ENCODE measurements around the gene PAM. TPM values are rescaled to one million over a fixed set of nuclear protein-coding genes. Genes with fewer than 3 reads are reported as not detected.

PAM gene
- total and polyA plus RNA-seq, 4 donors = 8.2 to 27.5 (median 13.7) TPM

- Histone ChIP-seq H3K4me3 (ENCODE audit: low read depth in 1 of 3, low read length in 3 of 3) (no peak overlapping the region), H3K27me3 (ENCODE audit: control insufficient read depth in 4 of 4, insufficient read depth in 4 of 4, low read length in 3 of 4) (no peaks in the 10 kb centered on the region), H3K4me1 (ENCODE audit: control insufficient read depth in 4 of 4, insufficient read depth in 4 of 4, low read length in 3 of 4) (no peaks in the 10 kb centered on the region), H3K27ac (ENCODE audit: low read depth in 1 of 2, low read length in 2 of 2) (no peak overlapping the region), H3K9me3 (ENCODE audit: control insufficient read depth in 4 of 4, low read length in 3 of 4) (no peaks in the 10 kb centered on the region), H3K9ac (ENCODE audit: low read depth in 1 of 2, low read length in 2 of 2) (no peak overlapping the region), H3K36me3 (ENCODE audit: control insufficient read depth in 4 of 4, insufficient read depth in 3 of 4, low read depth in 1 of 4, low read length in 3 of 4) (no peaks in the 10 kb centered on the region)
- TF ChIP-seq RAD21 (IDR thresholded peaks at IDR 0.05) (no peak), ZBTB33 (IDR thresholded peaks at IDR 0.05) (no peak), CTCF (IDR thresholded peaks at IDR 0.05; ENCODE audit: low read depth, low read length, missing input control) (no peak), FOXA2 (IDR thresholded peaks at IDR 0.05) (no peak), SP1 (IDR thresholded peaks at IDR 0.05) (no peak), NR2F2 (IDR thresholded peaks at IDR 0.05) (no peak), HNF4A (conservative IDR thresholded peaks at IDR 0.05) (no peak), MAX (IDR thresholded peaks at IDR 0.05) (no peak), TAF1 (conservative IDR thresholded peaks at IDR 0.05) (no peak), REST (IDR thresholded peaks at IDR 0.05) (no peak), FOXA1 (IDR thresholded peaks at IDR 0.05) (no peak), GABPA (IDR thresholded peaks at IDR 0.05 in 1 of 2, conservative IDR thresholded peaks at IDR 0.05 in 1 of 2) (no peak)
- DNase-seq (ENCODE audit: low spot score) = no peak
- 86% methylated on average over 2 of the region's 2 CpGs for WGBS
Observed at GRCh38 chr5:102835717-102836116, 80.6 kb downstream of the PAM start.

GRCh38 chr5:102841021-102841420 lies 85.9 kb downstream of the PAM start:
- Histone ChIP-seq H3K27ac (ENCODE audit: low read depth in 1 of 2, low read length in 2 of 2) (no peak overlapping the region), H3K27me3 (ENCODE audit: control insufficient read depth in 4 of 4, insufficient read depth in 4 of 4, low read length in 3 of 4) (no peaks in the 10 kb centered on the region), H3K9ac (ENCODE audit: low read depth in 1 of 2, low read length in 2 of 2) (no peak overlapping the region), H3K4me3 (ENCODE audit: low read depth in 1 of 3, low read length in 3 of 3) (no peak overlapping the region), H3K36me3 (ENCODE audit: control insufficient read depth in 4 of 4, insufficient read depth in 3 of 4, low read depth in 1 of 4, low read length in 3 of 4) (no peaks in the 10 kb centered on the region), H3K9me3 (ENCODE audit: control insufficient read depth in 4 of 4, low read length in 3 of 4) (peaks cover 0 to 3% (median 0%) of the 10 kb centered on the region in 4 donors), H3K4me1 (ENCODE audit: control insufficient read depth in 4 of 4, insufficient read depth in 4 of 4, low read length in 3 of 4) (no peaks in the 10 kb centered on the region)
- DNase-seq (ENCODE audit: low spot score) = no peak
- TF ChIP-seq HNF4A (conservative IDR thresholded peaks at IDR 0.05) (no peak), RXRA (IDR thresholded peaks at IDR 0.05) (no peak), CTCF (IDR thresholded peaks at IDR 0.05; ENCODE audit: low read depth, low read length, missing input control) (no peak), NR2F2 (IDR thresholded peaks at IDR 0.05) (no peak), ATF3 (IDR thresholded peaks at IDR 0.05) (no peak), TAF1 (conservative IDR thresholded peaks at IDR 0.05) (no peak), YY1 (IDR thresholded peaks at IDR 0.05) (no peak), FOXA1 (IDR thresholded peaks at IDR 0.05) (no peak), ZBTB33 (IDR thresholded peaks at IDR 0.05) (no peak), JUND (IDR thresholded peaks at IDR 0.05) (no peak), HNF4G (IDR thresholded peaks at IDR 0.05) (no peak), FOXA2 (IDR thresholded peaks at IDR 0.05) (no peak), EGR1 (IDR thresholded peaks at IDR 0.05; ENCODE audit: low read depth in 2 of 2) (no peak)
